Fibroblast of mammary gland (primary cell): ENCODE results near the gene PTPRJ.

Source experiments
- DNase-seq: peaks from one replicate; pipeline ENCODE4 v3.0.0-alpha.2; 2010; ENCODE audit warnings: low read depth
- H3K4me3 ChIP-seq: 2 replicates; pipeline ENCODE4 v1.5.1; 2011; ENCODE audit warnings: low read depth, mild to moderate bottlenecking, low read length, moderate library complexity; ENCODE audit not compliant: control insufficient read depth
- CTCF ChIP-seq: conservative IDR thresholded peaks from 2 replicates; pipeline ENCODE4 v1.5.1; 2011; ENCODE audit warnings: low read depth, low read length, inconsistent platforms; ENCODE audit not compliant: control insufficient read depth, insufficient read depth

Gene PTPRJ

GRCh38 chr11:48210052-48210451 lies 229.7 kb downstream of the PTPRJ start:
- peak; percentile 20 for TF ChIP-seq CTCF
- no peak overlapping the region for H3K4me3 ChIP-seq
- DNase-seq, result peak; percentile 5

GRCh38 chr11:48216510-48216909 lies 236.2 kb downstream of the PTPRJ start, which contains the start of gene OR4B1:
OR4B1 (plus strand) TSS chr11:48216810; CDS start chr11:48216810, 0 bp downstream.
- H3K4me3 ChIP-seq, result no peak within 1 kb of the TSS
- DNase-seq, result no peak
- no peak for TF ChIP-seq CTCF
